H9 (cell line): ENCODE data around the gene OPRD1. TPM values are rescaled to one million over a fixed set of nuclear protein-coding genes. Genes with fewer than 3 reads are reported as not detected.
A peak's percentile ranks its signal among the peaks of the same experiment; 100 is the strongest.
"Not testable (repeated sequence)": the region's sequence is repeated elsewhere in the genome, so short reads cannot be mapped to it uniquely, and the experiment has no call there.

Experiments
- DNase-seq: peaks from one replicate; pipeline ENCODE4 v3.0.0-alpha.2; 2017
- H2AFZ ChIP-seq: one replicate; pipeline ENCODE4 v1.6.1; 2013; ENCODE audit warnings: mild to moderate bottlenecking, low read length, control low read depth, moderate library complexity
- H2AK5ac ChIP-seq: 2 replicates; pipeline ENCODE4 v1.6.1; 2013; ENCODE audit warnings: low read length, control low read depth, mixed read lengths; ENCODE audit not compliant: insufficient read length
- H2BK120ac ChIP-seq: one replicate; pipeline ENCODE4 v1.6.1; 2013; ENCODE audit warnings: low read depth, mild to moderate bottlenecking, low read length, control low read depth, inconsistent platforms; ENCODE audit not compliant: poor library complexity, severe bottlenecking
- H2BK12ac ChIP-seq: 2 replicates; pipeline ENCODE4 v1.6.1; 2013; ENCODE audit warnings: low read length, control low read depth, mixed read lengths, low read depth; ENCODE audit not compliant: insufficient read length
- H2BK15ac ChIP-seq: 2 replicates; pipeline ENCODE4 v1.6.1; 2013; ENCODE audit warnings: low read depth, low read length, control low read depth
- H2BK20ac ChIP-seq: one replicate; pipeline ENCODE4 v1.6.1; 2013; ENCODE audit warnings: low read depth, mild to moderate bottlenecking, low read length, control low read depth, inconsistent platforms; ENCODE audit not compliant: poor library complexity, severe bottlenecking
- H2BK5ac ChIP-seq: 2 replicates; pipeline ENCODE4 v1.6.1; 2013; ENCODE audit warnings: low read length, control low read depth, mixed read lengths; ENCODE audit not compliant: insufficient read length
- H3K14ac ChIP-seq: 2 replicates; pipeline ENCODE4 v1.6.1; 2013; ENCODE audit warnings: low read length, control low read depth; ENCODE audit not compliant: insufficient read depth
- H3K18ac ChIP-seq: 2 replicates; pipeline ENCODE4 v1.6.1; 2013; ENCODE audit warnings: low read depth, mild to moderate bottlenecking, mixed read lengths, low read length, control low read depth; ENCODE audit not compliant: insufficient read length
- H3K23ac ChIP-seq: 2 replicates; pipeline ENCODE4 v1.6.1; 2013; ENCODE audit warnings: low read length, control low read depth, mixed read lengths, low read depth; ENCODE audit not compliant: insufficient read length
- H3K23me2 ChIP-seq: 2 replicates; pipeline ENCODE4 v1.6.1; 2013; ENCODE audit warnings: low read depth, mild to moderate bottlenecking, mixed read lengths, low read length, control low read depth; ENCODE audit not compliant: insufficient read length, poor library complexity, severe bottlenecking
- H3K27ac ChIP-seq: 2 replicates; pipeline ENCODE4 v1.5.1; 2013; ENCODE audit warnings: low read length, control low read depth, mixed read lengths, low read depth; ENCODE audit not compliant: insufficient read length
- H3K27me3 ChIP-seq: 2 replicates; pipeline ENCODE4 v1.6.1; 2013; ENCODE audit warnings: low read length, control low read depth, inconsistent platforms; ENCODE audit not compliant: insufficient read depth
- H3K4ac ChIP-seq: 2 replicates; pipeline ENCODE4 v1.6.1; 2013; ENCODE audit warnings: low read depth, mild to moderate bottlenecking, control low read depth, inconsistent platforms, low read length, moderate library complexity
- H3K4me1 ChIP-seq: 2 replicates; pipeline ENCODE4 v1.6.1; 2013; ENCODE audit warnings: low read length, control low read depth, inconsistent platforms; ENCODE audit not compliant: insufficient read depth
- H3K4me2 ChIP-seq: 2 replicates; pipeline ENCODE4 v1.6.1; 2013; ENCODE audit warnings: low read length, control low read depth, mixed read lengths; ENCODE audit not compliant: insufficient read length, insufficient read depth
- H3K56ac ChIP-seq: 2 replicates; pipeline ENCODE4 v1.6.1; 2013; ENCODE audit warnings: low read depth, mild to moderate bottlenecking, mixed read lengths, low read length, control low read depth; ENCODE audit not compliant: insufficient read length
- H3K79me1 ChIP-seq: 2 replicates; pipeline ENCODE4 v1.6.1; 2013; ENCODE audit warnings: low read depth, mild to moderate bottlenecking, moderate library complexity, low read length, control low read depth, inconsistent platforms; ENCODE audit not compliant: insufficient read depth, poor library complexity, severe bottlenecking
- H3K79me2 ChIP-seq: 2 replicates; pipeline ENCODE4 v1.6.1; 2013; ENCODE audit warnings: low read length, control low read depth, inconsistent platforms; ENCODE audit not compliant: insufficient read depth
- H3K9ac ChIP-seq: 2 replicates; pipeline ENCODE4 v1.6.1; 2013; ENCODE audit warnings: low read length, control low read depth, mixed read lengths; ENCODE audit not compliant: insufficient read length; ENCODE audit errors: extremely low read depth
- H3K9me3 ChIP-seq: one replicate; pipeline ENCODE4 v1.6.1; 2013; ENCODE audit warnings: low read depth, low read length, inconsistent platforms; ENCODE audit not compliant: control insufficient read depth
- H3T11ph ChIP-seq: one replicate; pipeline ENCODE4 v1.6.1; 2013; ENCODE audit warnings: mild to moderate bottlenecking, low read length, control low read depth, inconsistent platforms
- H4K20me1 ChIP-seq: one replicate; pipeline ENCODE4 v1.6.1; 2013; ENCODE audit not compliant: control insufficient read depth, insufficient read length, insufficient read depth
- H4K5ac ChIP-seq: 2 replicates; pipeline ENCODE4 v1.6.1; 2013; ENCODE audit warnings: low read depth, mild to moderate bottlenecking, mixed read lengths, low read length, control low read depth; ENCODE audit not compliant: insufficient read length
- H4K8ac ChIP-seq: replicated peaks from 2 replicates; pipeline ENCODE4 v1.6.1; 2013; ENCODE audit warnings: low read length, control low read depth, mixed read lengths, low read depth; ENCODE audit not compliant: insufficient read length
- H4K91ac ChIP-seq: 2 replicates; pipeline ENCODE4 v1.6.1; 2013; ENCODE audit warnings: low read depth, mild to moderate bottlenecking, moderate library complexity, mixed read lengths, low read length, control low read depth; ENCODE audit not compliant: insufficient read length
- H3K27ac Mint-ChIP-seq, 3 experiments: 2 replicates in 2 of 3; 3 replicates in 1 of 3; pipeline ENCODE4 v1.8.0; 2020 to 2021; ENCODE audit warnings: mixed read lengths in 3 of 3, mild to moderate bottlenecking in 1 of 3, moderate library complexity in 1 of 3
- H3K27me3 Mint-ChIP-seq: 2 replicates; pipeline ENCODE4 v1.8.0; 2021; ENCODE audit warnings: low read depth, mild to moderate bottlenecking, moderate library complexity, mixed read lengths
- H3K36me3 Mint-ChIP-seq, 3 experiments: 2 replicates in 2 of 3; 3 replicates in 1 of 3; pipeline ENCODE4 v1.8.0; 2020 to 2021; ENCODE audit warnings: low read depth in 3 of 3, mixed read lengths in 3 of 3; ENCODE audit not compliant: insufficient read depth in 1 of 3
- H3K4me1 Mint-ChIP-seq, 2 experiments: 2 replicates each; pipeline ENCODE4 v1.8.0; 2020; ENCODE audit warnings: mixed read lengths in 2 of 2
- H3K4me3 Mint-ChIP-seq, 2 experiments: 2 replicates in 1 of 2; 3 replicates in 1 of 2; pipeline ENCODE4 v1.8.0; 2020 to 2021; ENCODE audit warnings: mild to moderate bottlenecking in 2 of 2, mixed read lengths in 2 of 2, moderate library complexity in 1 of 2
- H3K9me3 Mint-ChIP-seq, 2 experiments: 2 replicates in 1 of 2; 3 replicates in 1 of 2; pipeline ENCODE4 v1.8.0; 2020; ENCODE audit warnings: mild to moderate bottlenecking in 2 of 2, mixed read lengths in 2 of 2, moderate library complexity in 1 of 2
- WGBS: extraction: QIAGEN DNeasy Blood & Tissue Kit; methylation state at CpG from one replicate; pipeline ENCODE4 v1.1.7; 2013; ENCODE audit warnings: missing lambda C conversion rate, low lambda C conversion rate, mixed read lengths; ENCODE audit not compliant: insufficient read length; ENCODE audit errors: extremely low coverage; 5-methylcytosine and 5-hydroxymethylcytosine counted together
- total RNA-seq: library from RNA; stranded (reverse); gene quantifications from 2 replicates; pipeline ENCODE4 v1.2.1, GENCODE V29; 2021
- TF ChIP-seq, protein P1 (sequence below): fragments of 200-600 bp; sonication (generic); conservative IDR thresholded peaks from 3 replicates; pipeline ENCODE4 v1.8.0; 2021; ENCODE audit warnings: antibody characterized with exemption, mild to moderate bottlenecking

Gene OPRD1
- total RNA-seq, 1 experiment from 2014 or later = 1.8 TPM

DNA sequence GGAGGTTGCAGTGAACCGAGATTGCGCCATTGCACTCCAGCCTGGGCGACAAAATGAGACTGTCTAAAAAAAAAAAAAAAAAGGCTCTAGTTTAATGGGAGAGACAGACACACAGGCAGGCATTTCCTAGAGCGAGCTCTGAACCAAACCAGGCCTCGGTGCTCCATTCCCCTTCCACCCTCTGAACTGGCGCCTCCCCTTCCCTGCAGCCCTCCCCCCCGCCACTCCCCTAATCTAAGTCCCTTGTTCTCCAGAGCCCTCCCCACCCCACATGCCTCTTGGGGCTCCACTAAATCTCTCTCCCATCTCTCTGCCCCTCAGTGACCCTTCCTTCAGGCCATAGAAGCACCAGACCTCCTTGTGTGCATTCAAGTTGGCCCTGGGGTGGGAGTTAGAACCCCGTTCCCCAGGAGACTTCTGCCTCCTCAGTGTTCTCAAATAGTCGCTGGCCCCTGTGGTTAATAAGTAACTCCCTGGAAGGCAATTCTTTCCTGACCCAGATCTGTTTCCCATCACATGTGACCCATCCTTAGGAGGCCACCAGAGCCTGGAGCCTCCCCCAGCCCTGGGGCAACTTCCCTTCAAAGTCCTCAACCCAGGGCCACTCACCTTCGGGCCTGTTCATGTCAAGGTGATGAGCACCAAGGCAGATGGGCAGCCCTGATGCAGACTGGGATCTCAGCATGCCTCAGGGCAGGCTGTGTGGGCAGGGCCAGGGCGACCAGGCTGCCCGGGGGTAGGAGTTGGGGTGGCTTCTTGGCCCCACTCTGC lies 59.8 kb downstream of the OPRD1 start:
- TF ChIP-seq, protein P1, sequence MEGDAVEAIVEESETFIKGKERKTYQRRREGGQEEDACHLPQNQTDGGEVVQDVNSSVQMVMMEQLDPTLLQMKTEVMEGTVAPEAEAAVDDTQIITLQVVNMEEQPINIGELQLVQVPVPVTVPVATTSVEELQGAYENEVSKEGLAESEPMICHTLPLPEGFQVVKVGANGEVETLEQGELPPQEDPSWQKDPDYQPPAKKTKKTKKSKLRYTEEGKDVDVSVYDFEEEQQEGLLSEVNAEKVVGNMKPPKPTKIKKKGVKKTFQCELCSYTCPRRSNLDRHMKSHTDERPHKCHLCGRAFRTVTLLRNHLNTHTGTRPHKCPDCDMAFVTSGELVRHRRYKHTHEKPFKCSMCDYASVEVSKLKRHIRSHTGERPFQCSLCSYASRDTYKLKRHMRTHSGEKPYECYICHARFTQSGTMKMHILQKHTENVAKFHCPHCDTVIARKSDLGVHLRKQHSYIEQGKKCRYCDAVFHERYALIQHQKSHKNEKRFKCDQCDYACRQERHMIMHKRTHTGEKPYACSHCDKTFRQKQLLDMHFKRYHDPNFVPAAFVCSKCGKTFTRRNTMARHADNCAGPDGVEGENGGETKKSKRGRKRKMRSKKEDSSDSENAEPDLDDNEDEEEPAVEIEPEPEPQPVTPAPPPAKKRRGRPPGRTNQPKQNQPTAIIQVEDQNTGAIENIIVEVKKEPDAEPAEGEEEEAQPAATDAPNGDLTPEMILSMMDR = no peak
- H3K14ac ChIP-seq = no peak overlapping the region
- DNase-seq = no peak
- no peak overlapping the region for H3K27ac ChIP-seq
- H3K79me2 ChIP-seq = no peaks in the 10 kb centered on the region
- no peak overlapping the region for H3K56ac ChIP-seq
- no peaks in the 10 kb centered on the region for H3K9me3 Mint-ChIP-seq
- no peaks in the 10 kb centered on the region for H4K20me1 ChIP-seq
- H3K27me3 Mint-ChIP-seq = peaks cover 6% of the 10 kb centered on the region
- H3K4me1 ChIP-seq = no peaks in the 10 kb centered on the region
- H3K23me2 ChIP-seq = no peaks in the 10 kb centered on the region
- no peak overlapping the region for H3K9ac ChIP-seq
- H2BK20ac ChIP-seq = no peak overlapping the region
- no peak overlapping the region for H2BK15ac ChIP-seq
- H3K36me3 Mint-ChIP-seq = no peaks in the 10 kb centered on the region
- H3K4me2 ChIP-seq = no peak overlapping the region
- no peak overlapping the region for H3K18ac ChIP-seq
- H3K9me3 ChIP-seq = no peaks in the 10 kb centered on the region
- no peak overlapping the region for H2BK5ac ChIP-seq
- no CpG with 5 or more reads among the region's 12 CpGs for WGBS
- H4K91ac ChIP-seq = peak overlapping the region; percentile 36
- H3K4ac ChIP-seq = no peak overlapping the region
- H4K5ac ChIP-seq = no peak overlapping the region
- no peaks in the 10 kb centered on the region for H3K79me1 ChIP-seq
- H3T11ph ChIP-seq = no peak overlapping the region
- H3K4me3 Mint-ChIP-seq = no peak overlapping the region
- no peak overlapping the region for H4K8ac ChIP-seq
- H3K4me1 Mint-ChIP-seq = peaks cover 2 to 3% of the 10 kb centered on the region in 2 experiments; a peak in 2 of 4 replicates
- H2BK12ac ChIP-seq = no peak overlapping the region
- H2BK120ac ChIP-seq = no peak overlapping the region
- no peaks in the 10 kb centered on the region for H3K27me3 ChIP-seq
- H3K23ac ChIP-seq = no peak overlapping the region
- no peak overlapping the region for H2AK5ac ChIP-seq
- H3K27ac Mint-ChIP-seq = peak overlapping the region in 1 of 3 experiments; percentile 87; a peak in 2 of 7 replicates
- no peak overlapping the region for H2AFZ ChIP-seq

DNA sequence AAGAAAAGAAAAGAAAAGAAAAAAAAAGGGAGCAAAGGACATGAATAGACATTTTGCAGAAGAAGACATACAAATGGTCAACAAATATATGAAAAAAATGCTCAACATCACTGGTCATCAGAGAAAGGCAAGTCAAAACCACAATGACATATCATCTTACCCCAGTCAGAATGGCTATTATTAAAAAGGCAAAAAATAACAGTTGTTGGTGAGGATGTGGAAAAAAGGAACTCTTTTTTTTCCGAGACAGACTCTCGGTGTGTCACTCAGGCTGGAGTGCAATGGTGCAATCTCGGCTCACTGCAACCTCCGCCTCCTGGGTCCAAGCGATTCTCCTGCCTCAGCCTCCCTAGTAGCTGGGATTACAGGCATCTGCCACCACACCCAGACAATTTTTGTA lies 63.2 kb downstream of the OPRD1 start:
- not testable (repeated sequence) for H3K4me3 Mint-ChIP-seq, H2BK15ac ChIP-seq, H3K4ac ChIP-seq, H4K91ac ChIP-seq, H4K8ac ChIP-seq, H4K20me1 ChIP-seq, H3K79me2 ChIP-seq, H3K23me2 ChIP-seq, H3K36me3 Mint-ChIP-seq, H3K27ac Mint-ChIP-seq, H2BK5ac ChIP-seq, H3K18ac ChIP-seq, H2BK120ac ChIP-seq, H3K4me1 Mint-ChIP-seq, H3K9me3 ChIP-seq, H2AFZ ChIP-seq, H3K4me2 ChIP-seq, H3K4me1 ChIP-seq, H3K14ac ChIP-seq, H3K79me1 ChIP-seq, H3K9me3 Mint-ChIP-seq, DNase-seq, H4K5ac ChIP-seq, H3K27me3 ChIP-seq, H3K56ac ChIP-seq, H3K9ac ChIP-seq, H3K27me3 Mint-ChIP-seq, H2BK12ac ChIP-seq, H3T11ph ChIP-seq, H3K27ac ChIP-seq, H2BK20ac ChIP-seq, H2AK5ac ChIP-seq, H3K23ac ChIP-seq
- no CpG with 5 or more reads among the region's 5 CpGs for WGBS
